Measurements from ENCODE around the gene CXCL12. TPM values are rescaled to one million over a fixed set of nuclear protein-coding genes. Genes with fewer than 3 reads are reported as not detected.

CXCL12 gene
- total RNA-seq, 6 experiments from 2014 or later = 111 to 241 (median 197) TPM

- Mint-ChIP-seq H3K9me3 (no peaks in the 10 kb centered on the region), H3K27me3 (ENCODE audit: insufficient read depth) (no peaks in the 10 kb centered on the region; the same call in 1 of the 2 replicates), H3K27ac (no peak overlapping the region), H3K4me1 (ENCODE audit: low read depth) (peaks cover 33% of the 10 kb centered on the region), H3K36me3 (ENCODE audit: low read depth) (no peaks in the 10 kb centered on the region), H3K4me3 (no peak overlapping the region)
- no peak for TF ChIP-seq CTCF (IDR thresholded peaks at IDR 0.05)
- no peak for DNase-seq
Observed at GRCh38 chr10:44335330-44336021, 49.4 kb downstream of the CXCL12 start.

- peak overlapping the region; percentile 29 for H3K4me3 Mint-ChIP-seq
- H3K4me1 Mint-ChIP-seq (ENCODE audit: low read depth) = peaks cover 28% of the 10 kb centered on the region
- no peaks in the 10 kb centered on the region; the same call in 1 of the 2 replicates for H3K27me3 Mint-ChIP-seq (ENCODE audit: insufficient read depth)
- H3K9me3 Mint-ChIP-seq = no peaks in the 10 kb centered on the region
- no peak for TF ChIP-seq CTCF (IDR thresholded peaks at IDR 0.05)
- peak; percentile 79 for DNase-seq
- no peaks in the 10 kb centered on the region for H3K36me3 Mint-ChIP-seq (ENCODE audit: low read depth)
- H3K27ac Mint-ChIP-seq = peak overlapping the region; percentile 63
Observed at GRCh38 chr10:44334621-44335184, 50.2 kb downstream of the CXCL12 start.

- Mint-ChIP-seq H3K9me3 (no peaks in the 10 kb centered on the region), H3K36me3 (ENCODE audit: low read depth) (no peaks in the 10 kb centered on the region), H3K27ac (no peak overlapping the region), H3K27me3 (ENCODE audit: insufficient read depth) (peaks cover 1% of the 10 kb centered on the region), H3K4me1 (ENCODE audit: low read depth) (peaks cover 28% of the 10 kb centered on the region), H3K4me3 (no peak overlapping the region)
- no peak for DNase-seq
- no peak for TF ChIP-seq CTCF (IDR thresholded peaks at IDR 0.05)
Observed at GRCh38 chr10:44334091-44334490, 50.8 kb downstream of the CXCL12 start.

GRCh38 chr10:44333511-44333910 lies 51.4 kb downstream of the CXCL12 start:
- Mint-ChIP-seq H3K27me3 (ENCODE audit: insufficient read depth) (peaks cover 1% of the 10 kb centered on the region), H3K27ac (no peak overlapping the region), H3K4me1 (ENCODE audit: low read depth) (peaks cover 28% of the 10 kb centered on the region), H3K36me3 (ENCODE audit: low read depth) (no peaks in the 10 kb centered on the region), H3K9me3 (no peaks in the 10 kb centered on the region), H3K4me3 (no peak overlapping the region)
- DNase-seq = no peak
- no peak for TF ChIP-seq CTCF (IDR thresholded peaks at IDR 0.05)

GRCh38 chr10:44332465-44332864 lies 52.4 kb downstream of the CXCL12 start:
- no peaks in the 10 kb centered on the region for H3K36me3 Mint-ChIP-seq (ENCODE audit: low read depth)
- no peak overlapping the region for H3K4me3 Mint-ChIP-seq
- H3K27me3 Mint-ChIP-seq (ENCODE audit: insufficient read depth) = peaks cover 1% of the 10 kb centered on the region
- H3K4me1 Mint-ChIP-seq (ENCODE audit: low read depth) = peaks cover 28% of the 10 kb centered on the region
- no peaks in the 10 kb centered on the region for H3K9me3 Mint-ChIP-seq
- DNase-seq = no peak
- no peak for TF ChIP-seq CTCF (IDR thresholded peaks at IDR 0.05)
- no peak overlapping the region for H3K27ac Mint-ChIP-seq
